Left lung (tissue), 10 donors: ENCODE results near the gene DCTD. TPM values are rescaled to one million over a fixed set of nuclear protein-coding genes. Genes with fewer than 3 reads are reported as not detected.
"Not testable (repeated sequence)": the region's sequence is repeated elsewhere in the genome, so short reads cannot be mapped to it uniquely, and the experiment has no call there.

Source experiments
- ATAC-seq: fragments of 200-7000 bp; cut with Tn5 transposase; one replicate; pipeline ENCODE4 v1.9.1; 2020; ENCODE audit warnings: moderate library complexity
- DNase-seq, 4 donors: peaks; one replicate each; pipeline ENCODE4 v3.0.0-alpha.2; 2013 to 2020
- H3K27ac ChIP-seq, 2 donors: fragments of 200-600 bp; sonication (generic) in 1 of 2; one replicate each; pipeline versions ENCODE4 v1.5.0 to v1.8.0; 2020 to 2021
- H3K27me3 ChIP-seq, 2 donors: fragments of 200-600 bp; sonication (generic) in 1 of 2; one replicate each; pipeline versions ENCODE4 v1.5.0 to v1.8.0; 2020 to 2021
- H3K36me3 ChIP-seq, 2 donors: fragments of 200-600 bp; sonication (generic) in 1 of 2; one replicate each; pipeline versions ENCODE4 v1.5.0 to v1.8.0; 2020 to 2021
- H3K4me1 ChIP-seq, 2 donors: fragments of 200-600 bp; one replicate each; pipeline ENCODE4 v1.8.0; 2021
- H3K4me3 ChIP-seq, 2 donors: fragments of 200-600 bp; sonication (generic) in 1 of 2; one replicate each; pipeline versions ENCODE4 v1.5.0 to v1.8.0; 2020 to 2021; ENCODE audit warnings: mild to moderate bottlenecking in 1 of 2
- H3K9me3 ChIP-seq, 2 donors: fragments of 200-600 bp; sonication (generic) in 1 of 2; one replicate each; pipeline versions ENCODE4 v1.5.0 to v1.8.0; 2020 to 2021
- CTCF ChIP-seq, 2 donors: fragments of 200-600 bp; sonication (generic) in 1 of 2; IDR thresholded peaks; one replicate each; pipeline versions ENCODE4 v1.5.0 to v1.8.0; 2021; ENCODE audit warnings: antibody characterized with exemption in 2 of 2
- intact Hi-C, 2 donors: fragments of 100-400 bp; cut with DNase I; formaldehyde crosslinking; loops; one replicate each; pipeline versions ENCODE4 v1.11.2 to v1.14.2; 2022
- polyA plus RNA-seq, 6 donors: library from polyadenylated mRNA; unstranded; fragments of 120-200 nt; gene quantifications; one replicate each; pipeline ENCODE4 v1.2.1, GENCODE V29; 2013; ENCODE audit not compliant: insufficient read length in 6 of 6
- total RNA-seq, 2 donors: library from RNA; stranded (reverse); fragmentation: NEBNext Ultra II Directional; extraction: Animal tissue kit (Norgen Biotek cat#: 25700); gene quantifications; one replicate each; pipeline ENCODE4 v1.2.1, GENCODE V29; 2021
- donor health status: DM: no; HTN: yes; CAD: no.
- donor health status: DM: no; HTN: no; CAD: no.

DCTD gene
- total and polyA plus RNA-seq, 8 donors = 83.4 to 116 (median 105) TPM

GRCh38 chr4:182904211-182904761 is 12.9 kb downstream of the DCTD start:
- no peaks in the 10 kb centered on the region for H3K4me1 ChIP-seq
- H3K27me3 ChIP-seq = no peaks in the 10 kb centered on the region
- no peak overlapping the region for H3K27ac ChIP-seq
- intact Hi-C loops = no loop called here
- H3K4me3 ChIP-seq = no peak overlapping the region
- no peak for TF ChIP-seq CTCF (IDR thresholded peaks at IDR 0.05)
- no peak for DNase-seq
- H3K9me3 ChIP-seq = no peaks in the 10 kb centered on the region
- peaks cover 0 to 54% of the 10 kb centered on the region in 2 donors for H3K36me3 ChIP-seq
- ATAC-seq = no peak

GRCh38 chr4:182903013-182903412 is 14.2 kb downstream of the DCTD start:
- no peak overlapping the region for H3K27ac ChIP-seq
- no peaks in the 10 kb centered on the region for H3K9me3 ChIP-seq
- DNase-seq (no peak), ATAC-seq (no peak)
- no peak for TF ChIP-seq CTCF (IDR thresholded peaks at IDR 0.05)
- intact Hi-C loops = no loop called here
- H3K4me3 ChIP-seq = no peak overlapping the region
- H3K36me3 ChIP-seq = peaks cover 0 to 56% of the 10 kb centered on the region in 2 donors
- H3K4me1 ChIP-seq = no peaks in the 10 kb centered on the region
- H3K27me3 ChIP-seq = no peaks in the 10 kb centered on the region

- no peaks in the 10 kb centered on the region for H3K9me3 ChIP-seq
- no peaks in the 10 kb centered on the region for H3K27me3 ChIP-seq
- intact Hi-C loops = no loop called here
- no peak overlapping the region for H3K4me3 ChIP-seq
- DNase-seq = no peak
- no peaks in the 10 kb centered on the region for H3K4me1 ChIP-seq
- no peak for TF ChIP-seq CTCF (IDR thresholded peaks at IDR 0.05)
- ATAC-seq = no peak
- H3K27ac ChIP-seq = no peak overlapping the region
- peaks cover 0 to 48% of the 10 kb centered on the region in 2 donors for H3K36me3 ChIP-seq
Measured at GRCh38 chr4:182901337-182901736, 15.8 kb downstream of the DCTD start.

GRCh38 chr4:182900021-182900420 is 17.2 kb downstream of the DCTD start:
- H3K27me3 ChIP-seq, intact Hi-C loops, DNase-seq, H3K27ac ChIP-seq, H3K9me3 ChIP-seq, H3K4me1 ChIP-seq, H3K4me3 ChIP-seq, ATAC-seq: not testable (repeated sequence)
- peaks cover 0 to 58% of the 10 kb centered on the region in 2 donors for H3K36me3 ChIP-seq

GRCh38 chr4:182898479-182898799 is 18.7 kb downstream of the DCTD start:
- no peak for TF ChIP-seq CTCF (IDR thresholded peaks at IDR 0.05)
- H3K36me3 ChIP-seq = peaks cover 0 to 64% of the 10 kb centered on the region in 2 donors

More at GRCh38 chr4:182898479-182898799, 18.7 kb downstream of the DCTD start:
- Histone ChIP-seq H3K27me3 (no peaks in the 10 kb centered on the region), H3K9me3 (no peaks in the 10 kb centered on the region), H3K4me3 (no peak overlapping the region), H3K27ac (no peak overlapping the region), H3K4me1 (no peaks in the 10 kb centered on the region)
- intact Hi-C loops = no loop called here
- ATAC-seq = no peak
- DNase-seq = no peak
